AG09309 (cell line): ENCODE measurements around the gene RAB3GAP1.
"Not testable (repeated sequence)": the region's sequence is repeated elsewhere in the genome, so short reads cannot be mapped to it uniquely, and the experiment has no call there.

Experiments
- DNase-seq: peaks from one replicate; pipeline ENCODE4 v3.0.0-alpha.2; 2010; ENCODE audit warnings: low read depth
- H3K4me3 ChIP-seq: 2 replicates; pipeline ENCODE4 v1.5.1; 2011; ENCODE audit warnings: mild to moderate bottlenecking, low read depth, low read length, moderate library complexity; ENCODE audit not compliant: control insufficient read depth
- TF ChIP-seq, protein P1 (sequence below): IDR thresholded peaks from 2 replicates; pipeline ENCODE4 v1.5.1; 2011; ENCODE audit warnings: mild to moderate bottlenecking, low read depth, low read length, inconsistent platforms; ENCODE audit not compliant: insufficient read depth, control insufficient read depth; ENCODE audit errors: missing control alignments

Gene RAB3GAP1

DNA sequence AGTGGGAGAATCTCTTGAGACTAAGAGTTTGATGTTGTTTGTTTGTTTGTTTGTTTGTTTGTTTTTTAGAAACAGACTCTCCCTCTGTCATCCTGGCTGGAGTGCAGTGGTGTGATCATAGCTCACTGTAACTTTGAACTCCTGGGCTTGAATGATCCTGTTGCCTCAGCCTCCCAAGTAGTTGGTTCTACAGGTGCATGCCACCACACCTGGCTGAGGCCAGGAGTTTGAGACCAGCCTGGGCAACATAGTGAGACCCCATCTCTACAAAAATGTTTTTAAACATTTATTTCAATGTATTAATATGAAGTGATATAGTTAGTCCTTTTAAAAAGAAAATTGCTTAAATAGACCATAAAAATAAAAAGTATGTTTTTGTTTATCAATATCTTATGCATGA lies 40.5 kb upstream of the RAB3GAP1 start:
- TF ChIP-seq, protein P1, sequence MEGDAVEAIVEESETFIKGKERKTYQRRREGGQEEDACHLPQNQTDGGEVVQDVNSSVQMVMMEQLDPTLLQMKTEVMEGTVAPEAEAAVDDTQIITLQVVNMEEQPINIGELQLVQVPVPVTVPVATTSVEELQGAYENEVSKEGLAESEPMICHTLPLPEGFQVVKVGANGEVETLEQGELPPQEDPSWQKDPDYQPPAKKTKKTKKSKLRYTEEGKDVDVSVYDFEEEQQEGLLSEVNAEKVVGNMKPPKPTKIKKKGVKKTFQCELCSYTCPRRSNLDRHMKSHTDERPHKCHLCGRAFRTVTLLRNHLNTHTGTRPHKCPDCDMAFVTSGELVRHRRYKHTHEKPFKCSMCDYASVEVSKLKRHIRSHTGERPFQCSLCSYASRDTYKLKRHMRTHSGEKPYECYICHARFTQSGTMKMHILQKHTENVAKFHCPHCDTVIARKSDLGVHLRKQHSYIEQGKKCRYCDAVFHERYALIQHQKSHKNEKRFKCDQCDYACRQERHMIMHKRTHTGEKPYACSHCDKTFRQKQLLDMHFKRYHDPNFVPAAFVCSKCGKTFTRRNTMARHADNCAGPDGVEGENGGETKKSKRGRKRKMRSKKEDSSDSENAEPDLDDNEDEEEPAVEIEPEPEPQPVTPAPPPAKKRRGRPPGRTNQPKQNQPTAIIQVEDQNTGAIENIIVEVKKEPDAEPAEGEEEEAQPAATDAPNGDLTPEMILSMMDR, result no peak
- no peak overlapping the region for H3K4me3 ChIP-seq
- DNase-seq, result no peak

GRCh38 chr2:135021618-135022017 lies 30.5 kb upstream of the RAB3GAP1 start:
- H3K4me3 ChIP-seq, result no peak overlapping the region
- no peak for DNase-seq
- TF ChIP-seq, protein P1, result no peak

- H3K4me3 ChIP-seq, result no peak overlapping the region
- TF ChIP-seq, protein P1, result no peak
- DNase-seq, result no peak
Observed at GRCh38 chr2:135022952-135023880, 28.9 kb upstream of the RAB3GAP1 start.

GRCh38 chr2:135023886-135024485 lies 28.1 kb upstream of the RAB3GAP1 start:
- TF ChIP-seq, protein P1, result no peak
- H3K4me3 ChIP-seq, result no peak overlapping the region
- DNase-seq, result no peak

- TF ChIP-seq, protein P1, result no peak
- DNase-seq, result no peak
- no peak overlapping the region for H3K4me3 ChIP-seq
Observed at GRCh38 chr2:135029481-135030134, 22.5 kb upstream of the RAB3GAP1 start.

- DNase-seq, result no peak
- no peak overlapping the region for H3K4me3 ChIP-seq
- TF ChIP-seq, protein P1, result no peak
Observed at GRCh38 chr2:135030826-135031225, 21.3 kb upstream of the RAB3GAP1 start.

GRCh38 chr2:135033216-135033615 lies 18.9 kb upstream of the RAB3GAP1 start:
- H3K4me3 ChIP-seq, DNase-seq: not testable (repeated sequence)
